Measurements from ENCODE around the gene IFI35.

Gene IFI35

GRCh38 chr17:43006639-43007551, at the start of gene IFI35 (continued):
- TF ChIP-seq ZNF449 (tag by site-specific recombination; IDR thresholded peaks at IDR 0.05): no peak
- TF ChIP-seq ZNF596 (tag by site-specific recombination; IDR thresholded peaks at IDR 0.05): no peak
- TF ChIP-seq KLF8 (tag by site-specific recombination; IDR thresholded peaks at IDR 0.05): 0 out of 2 replicates have a peak, but pooled peaks have one; percentile 16
- no peak for TF ChIP-seq SP2 (tag by site-specific recombination; IDR thresholded peaks at IDR 0.05)
- no peak for TF ChIP-seq ZFP41 (tag by site-specific recombination; IDR thresholded peaks at IDR 0.05; ENCODE audit: borderline replicate concordance)
- no peak for TF ChIP-seq HOXA7 (CRISPR knock-in tag; IDR thresholded peaks at IDR 0.05; ENCODE audit: borderline replicate concordance)
- TF ChIP-seq ZSCAN4 (tag by site-specific recombination; IDR thresholded peaks at IDR 0.05): no peak
- no peak for TF ChIP-seq ZNF266 (tag by site-specific recombination; IDR thresholded peaks at IDR 0.05; ENCODE audit: low read depth)
- TF ChIP-seq IKZF3 (tag by site-specific recombination; IDR thresholded peaks at IDR 0.05): peak; percentile 53; the same call in 1 of the 2 replicates

- Histone ChIP-seq H3K36me3 (ENCODE audit: control insufficient read depth in 2 of 2, insufficient read depth in 1 of 2, low read length in 2 of 2) (peaks cover 33 to 38% of the 10 kb centered on the region in 2 experiments), H3K9me3 (ENCODE audit: control insufficient read depth, insufficient read depth, low read depth, low read length) (no peaks in the 10 kb centered on the region), H3K27ac (ENCODE audit: extremely low read depth, low read depth, low read length) (peak within 1 kb of the TSS; percentile 60; the same call in 1 of the 2 replicates), H3K4me1 (ENCODE audit: control insufficient read depth, insufficient read depth, low read length) (no peaks in the 10 kb centered on the region), H3K4me3 (ENCODE audit: low read depth, low read length) (peak within 1 kb of the TSS; percentile 76)
- CTCF ChIA-PET: interaction anchor here (0.7 to 1.4 kb wide), 3 partner anchors 34 to 46 kb away, joined by 3 to 4 read pairs (median 3); partner anchors contain the start of gene RPL27
- POLR2A ChIA-PET: interaction anchor here (0.5 to 2.0 kb wide), 6 partner anchors 14 to 164 kb away, joined by 3 to 14 read pairs (median 8); partner anchors contain the start of genes BECN1, PTGES3L, RPL27 and RUNDC1
- peak; percentile 67; the same call in 1 of the 2 replicates for TF ChIP-seq SP7 (tag by site-specific recombination; IDR thresholded peaks at IDR 0.05)
- TF ChIP-seq PRDM10 (tag by site-specific recombination; IDR thresholded peaks at IDR 0.05): peak; percentile 67; the same call in 1 of the 2 replicates
- TF ChIP-seq ZNF133 (tag by site-specific recombination; IDR thresholded peaks at IDR 0.05): no peak
- TF ChIP-seq ZNF670 (tag by site-specific recombination; IDR thresholded peaks at IDR 0.05; ENCODE audit: low read depth): no peak
- peak; percentile 48; the same call in 1 of the 2 replicates for TF ChIP-seq REST (tag by site-specific recombination; IDR thresholded peaks at IDR 0.05)
- TF ChIP-seq KLF16 (tag by site-specific recombination; IDR thresholded peaks at IDR 0.05): no peak; the same call in 1 of the 2 replicates
- TF ChIP-seq ZNF776 (tag by site-specific recombination; IDR thresholded peaks at IDR 0.05; ENCODE audit: borderline replicate concordance): no peak
- no peak for TF ChIP-seq ZNF274 (IDR thresholded peaks at IDR 0.05; ENCODE audit: low read length)
- no peak for TF ChIP-seq ZNF274 (tag by site-specific recombination; IDR thresholded peaks at IDR 0.05; ENCODE audit: borderline replicate concordance)
- peak; percentile 90 for TF ChIP-seq ZNF76 (tag by site-specific recombination; IDR thresholded peaks at IDR 0.05; ENCODE audit: borderline replicate concordance, low read depth)
- peak; percentile 94 for TF ChIP-seq YY2 (tag by site-specific recombination; IDR thresholded peaks at IDR 0.05)
- TF ChIP-seq ZSCAN23 (tag by site-specific recombination; IDR thresholded peaks at IDR 0.05): no peak
- TF ChIP-seq ZSCAN16 (tag by site-specific recombination; IDR thresholded peaks at IDR 0.05): no peak
- no peak for TF ChIP-seq ZNF214 (tag by site-specific recombination; IDR thresholded peaks at IDR 0.05; ENCODE audit: borderline replicate concordance)
- TF ChIP-seq ZNF600 (tag by site-specific recombination; IDR thresholded peaks at IDR 0.05): peak; percentile 98
Measured at GRCh38 chr17:42964161-42964932, 42.2 kb upstream of the IFI35 start, which contains the start of gene AARSD1. Gene AARSD1, minus strand, starts transcription at chr17:42964454. Its CDS starts 14 bp downstream, at chr17:42964440.

All from HEK293 (cell line).